ENCODE data around the gene ABTB2. TPM values are rescaled to one million over a fixed set of nuclear protein-coding genes. Genes with fewer than 3 reads are reported as not detected.

The ABTB2 gene
- total and polyA plus RNA-seq, 2 of the 8 experiments (the other 6 are each of a cell fraction or from before 2014, with no cell fraction given): 7.7 to 10.2 TPM

DNA sequence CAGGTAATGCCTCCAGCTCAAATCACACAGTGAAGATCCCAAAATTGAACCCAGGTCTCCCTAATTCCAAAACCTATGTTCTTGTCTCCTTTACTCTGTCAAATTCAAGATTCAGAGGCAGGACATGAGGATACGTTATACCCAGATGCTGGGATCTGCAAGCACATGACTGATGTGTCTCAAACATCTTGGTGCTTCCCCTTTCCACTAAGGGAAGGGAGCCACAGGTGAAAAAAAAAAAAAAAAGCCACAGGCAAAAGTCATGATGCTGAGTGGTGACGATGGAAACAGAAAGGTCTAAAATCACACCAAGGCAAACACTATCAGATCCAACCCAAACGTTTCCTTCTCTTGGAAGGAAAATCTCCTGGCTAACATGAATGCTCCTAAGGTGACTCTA is 24.0 kb downstream of the ABTB2 start:
- POLR2A ChIA-PET (ENCODE audit: partially characterized antibody): no interaction called here
- no peak for TF ChIP-seq POLR2AphosphoS5 (IDR thresholded peaks at IDR 0.05; ENCODE audit: low read depth, low read length)
- no peak for TF ChIP-seq SUZ12 (IDR thresholded peaks at IDR 0.05; ENCODE audit: low read length)
- TF ChIP-seq CBX8 (IDR thresholded peaks at IDR 0.05; ENCODE audit: borderline replicate concordance, low read depth, low read length): no peak
- TF ChIP-seq SP4 (IDR thresholded peaks at IDR 0.05; ENCODE audit: low read length): no peak
- TF ChIP-seq GABPA (IDR thresholded peaks at IDR 0.05; ENCODE audit: borderline replicate concordance, insufficient read depth, low read length): no peak
- TF ChIP-seq CTBP2 (IDR thresholded peaks at IDR 0.05; ENCODE audit: borderline replicate concordance, insufficient read depth, insufficient read length, low read length): no peak
- TF ChIP-seq JUN (IDR thresholded peaks at IDR 0.05; ENCODE audit: low read depth, low read length): no peak
- TF ChIP-seq POU5F1 (IDR thresholded peaks at IDR 0.05; ENCODE audit: low read depth, low read length): no peak
- no peak for TF ChIP-seq PHF8 (conservative IDR thresholded peaks at IDR 0.05; ENCODE audit: low read depth, low read length)
- no peak for TF ChIP-seq TBP (IDR thresholded peaks at IDR 0.05; ENCODE audit: low read depth, low read length)
- TF ChIP-seq EP300 (IDR thresholded peaks at IDR 0.05; ENCODE audit: borderline replicate concordance in 1 of 2, low read depth in 2 of 2, low read length in 2 of 2): no peak
- no peak for TF ChIP-seq EZH2 (IDR thresholded peaks at IDR 0.05; ENCODE audit: low read depth, low read length, severe bottlenecking)
- TF ChIP-seq CHD1 (IDR thresholded peaks at IDR 0.05; ENCODE audit: low read depth, low read length): no peak
- no peak for TF ChIP-seq YY1 (IDR thresholded peaks at IDR 0.05; ENCODE audit: low read depth, low read length)
- TF ChIP-seq TEAD4 (IDR thresholded peaks at IDR 0.05; ENCODE audit: low read depth, low read length): no peak

More for the DNA sequence above, 24.0 kb downstream of the ABTB2 start:
- no peak overlapping the region for H4K5ac ChIP-seq (ENCODE audit: insufficient read length, low read depth, low read length)
- no peak overlapping the region for H4K91ac ChIP-seq (replicated peaks; ENCODE audit: insufficient read length, low read length)
- no peaks in the 10 kb centered on the region for H3K9me3 ChIP-seq (ENCODE audit: insufficient read depth in 2 of 2, low read depth in 1 of 2, low read length in 1 of 2)
- no peaks in the 10 kb centered on the region for H3K36me3 ChIP-seq (ENCODE audit: control insufficient read depth in 2 of 4, insufficient read depth in 4 of 4, low read length in 3 of 4)
- no peak overlapping the region for H2BK20ac ChIP-seq (ENCODE audit: low read length)
- no peak overlapping the region for H3K56ac ChIP-seq (replicated peaks; ENCODE audit: insufficient read length, low read depth, low read length)
- no peaks in the 10 kb centered on the region for H3K23me2 ChIP-seq (ENCODE audit: low read depth, low read length)
- no peak overlapping the region for H3K9ac ChIP-seq (replicated peaks in 1 of 4; ENCODE audit: extremely low read depth in 1 of 4, low read depth in 3 of 4, low read length in 3 of 4)
- no peak overlapping the region for H3K18ac ChIP-seq (ENCODE audit: extremely low read depth, low read length)
- no peak overlapping the region for H3K27ac ChIP-seq (ENCODE audit: low read depth, low read length)
- peaks cover 0 to 4% of the 10 kb centered on the region in 2 experiments; a peak in 2 of 4 replicates for H3K79me2 ChIP-seq (ENCODE audit: control insufficient read depth in 1 of 2, insufficient read depth in 2 of 2, low read length in 2 of 2)
- no peak overlapping the region for H3K14ac ChIP-seq (ENCODE audit: insufficient read length)
- no peaks in the 10 kb centered on the region for H3K79me1 ChIP-seq (ENCODE audit: low read depth, low read length)
- no peak overlapping the region for H2BK5ac ChIP-seq (ENCODE audit: low read depth, low read length)
- H3K4ac ChIP-seq (replicated peaks; ENCODE audit: insufficient read length, low read depth, low read length): no peak overlapping the region
- peaks cover 0 to 3% (median 2%) of the 10 kb centered on the region in 4 experiments; a peak in 4 of 7 replicates for H3K4me1 ChIP-seq (replicated peaks in 1 of 4; ENCODE audit: control insufficient read depth in 3 of 4, insufficient read depth in 4 of 4, low read length in 3 of 4)
- no peak overlapping the region for H3K4me2 ChIP-seq (ENCODE audit: insufficient read depth in 1 of 2, low read depth in 2 of 2, low read length in 2 of 2)
- DNase-seq (ENCODE audit: low read depth in 1 of 2, low spot score in 2 of 2) (no peak), FAIRE-seq (no peak)
- no peak overlapping the region for H3K23ac ChIP-seq (ENCODE audit: insufficient read length)
- H3K27me3 ChIP-seq (replicated peaks in 1 of 4; ENCODE audit: control insufficient read depth in 3 of 4, extremely low read depth in 1 of 4, insufficient read depth in 3 of 4, low read length in 3 of 4): no peaks in the 10 kb centered on the region
- H4K8ac ChIP-seq (ENCODE audit: extremely low read depth, insufficient read depth, low read length): no peak overlapping the region
- WGBS, 2 experiments (ENCODE audit: extremely low coverage in 1 of 2, insufficient coverage in 1 of 2, insufficient read length in 1 of 2, insufficient replicate concordance in 2 of 2, low coverage in 1 of 2, low lambda C conversion rate in 2 of 2, missing lambda C conversion rate in 1 of 2): 89% methylated on average over 3 of the region's 3 CpGs; no CpG with 5 or more reads in 1 of the 2 experiments
- H2BK15ac ChIP-seq (ENCODE audit: low read length): no peak overlapping the region
- no peak overlapping the region for H2AFZ ChIP-seq (ENCODE audit: low read length)
- no peak overlapping the region for H2AK5ac ChIP-seq (ENCODE audit: low read depth, low read length)
- H2BK120ac ChIP-seq (replicated peaks; ENCODE audit: low read depth, low read length): no peak overlapping the region
- H4K20me1 ChIP-seq (replicated peaks in 1 of 2; ENCODE audit: control insufficient read depth in 1 of 2, insufficient read depth in 2 of 2, low read length in 2 of 2): peaks cover 0 to 3% of the 10 kb centered on the region in 2 experiments
- CTCF ChIA-PET (ENCODE audit: partially characterized antibody): interaction anchor here (0.6 to 1.4 kb wide), 6 partner anchors 9 to 264 kb away, joined by 3 to 4 read pairs (median 3); no protein-coding TSS in a partner anchor
- H3K4me3 ChIP-seq (ENCODE audit: extremely low read depth in 1 of 4, insufficient read depth in 2 of 4, low read depth in 3 of 4, low read length in 4 of 4): no peak overlapping the region
- H2BK12ac ChIP-seq (ENCODE audit: low read depth, low read length): no peak overlapping the region
